ENCODE data around the gene XPR1. TPM values are rescaled to one million over a fixed set of nuclear protein-coding genes. Genes with fewer than 3 reads are reported as not detected.

The XPR1 gene
- total RNA-seq, 1 donor from 2014 or later = 21.4 TPM

GRCh38 chr1:180939073-180939710 is 307.4 kb downstream of the XPR1 start:
- Mint-ChIP-seq H3K27ac (ENCODE audit: unreplicated experiment) (no peak overlapping the region), H3K4me1 (ENCODE audit: unreplicated experiment) (peaks cover 2% of the 10 kb centered on the region), H3K36me3 (ENCODE audit: unreplicated experiment) (peaks cover 6% of the 10 kb centered on the region), H3K9me3 (ENCODE audit: unreplicated experiment) (no peaks in the 10 kb centered on the region), H3K4me3 (ENCODE audit: unreplicated experiment) (no peak overlapping the region), H3K27me3 (ENCODE audit: unreplicated experiment) (no peaks in the 10 kb centered on the region)
- no peak for TF ChIP-seq CTCF (IDR thresholded peaks at IDR 0.05)
- no peak for DNase-seq (ENCODE audit: extremely low spot score, unreplicated experiment)

- Mint-ChIP-seq H3K27ac (ENCODE audit: unreplicated experiment) (peak overlapping the region; percentile 8), H3K4me1 (ENCODE audit: unreplicated experiment) (no peaks in the 10 kb centered on the region), H3K27me3 (ENCODE audit: unreplicated experiment) (no peaks in the 10 kb centered on the region), H3K36me3 (ENCODE audit: unreplicated experiment) (peaks cover 10% of the 10 kb centered on the region), H3K9me3 (ENCODE audit: unreplicated experiment) (no peaks in the 10 kb centered on the region), H3K4me3 (ENCODE audit: unreplicated experiment) (no peak overlapping the region)
- TF ChIP-seq CTCF (IDR thresholded peaks at IDR 0.05) = no peak
- DNase-seq (ENCODE audit: extremely low spot score, unreplicated experiment) = no peak
These were observed 307.9 kb downstream of the XPR1 start for GRCh38 chr1:180939711-180940103.

Other genes starting within 250 kb of the XPR1 start
- gene ACBD6, start 129.4 kb upstream of the XPR1 start, total RNA-seq = 57.5 and 66.6 TPM in 2 replicates
- not detected in 2 replicates for gene OVAAL, start 73.1 kb upstream of the XPR1 start, total RNA-seq